PC-9 (cell line): ENCODE results near the gene ARHGEF12. TPM values are rescaled to one million over a fixed set of nuclear protein-coding genes. Genes with fewer than 3 reads are reported as not detected.

Experiments used
- BruUV-seq: library from RNA; stranded (reverse); fragments of 400-500 nt; replicated peaks from 2 replicates; lab custom pipeline; 2021; lab: Mats Ljungman, UMichigan
- CTCF ChIA-PET: fragments of 300-600 bp; sonication (Branson Sonifier 250); formaldehyde crosslinking; loops from one replicate; lab custom pipeline; 2022; ENCODE audit warnings: antibody characterized with exemption; lab: Charles Lee
- POLR2A ChIA-PET: fragments of 300-600 bp; sonication (Branson Sonifier 250); formaldehyde crosslinking; loops from one replicate; lab custom pipeline; 2022; ENCODE audit warnings: antibody characterized with exemption; ENCODE audit not compliant: unreplicated experiment; lab: Charles Lee
- DNase-seq, 2 experiments: peaks; one replicate each; pipeline versions ENCODE4 v3.0.0 to v3.0.0-alpha.2; 2015 to 2022; ENCODE audit warnings: mixed read lengths in 1 of 2
- H2AFZ ChIP-seq: fragments of 200-600 bp; sonication (generic); 2 replicates; pipeline ENCODE4 v1.8.1; 2017; ENCODE audit warnings: antibody characterized with exemption
- H3F3A ChIP-seq: fragments of 200-600 bp; sonication (generic); 2 replicates; pipeline ENCODE4 v1.8.1; 2017; ENCODE audit warnings: antibody characterized with exemption, mild to moderate bottlenecking, low read depth; ENCODE audit not compliant: insufficient read depth
- H3K27ac ChIP-seq: fragments of 200-600 bp; sonication (generic); 2 replicates; pipeline ENCODE4 v1.6.1; 2016; ENCODE audit warnings: mixed run types
- H3K27me3 ChIP-seq: fragments of 200-600 bp; sonication (generic); 2 replicates; pipeline ENCODE4 v1.6.1; 2016; ENCODE audit warnings: low read depth, mixed run types; ENCODE audit not compliant: insufficient read depth
- H3K36me3 ChIP-seq: fragments of 200-600 bp; sonication (generic); 2 replicates; pipeline ENCODE4 v1.6.1; 2016; ENCODE audit warnings: low read depth, mixed run types
- H3K4me1 ChIP-seq: fragments of 200-600 bp; sonication (generic); replicated peaks from 2 replicates; pipeline ENCODE4 v1.6.1; 2016; ENCODE audit warnings: mixed run types; ENCODE audit not compliant: insufficient read depth
- H3K4me2 ChIP-seq: fragments of 200-600 bp; sonication (generic); 2 replicates; pipeline ENCODE4 v1.6.1; 2017; ENCODE audit warnings: mixed run types
- H3K4me3 ChIP-seq: fragments of 200-600 bp; sonication (generic); 2 replicates; pipeline ENCODE4 v1.6.1; 2016; ENCODE audit warnings: mixed run types
- H3K79me2 ChIP-seq: fragments of 200-600 bp; sonication (generic); 2 replicates; pipeline ENCODE4 v1.6.1; 2017; ENCODE audit warnings: low read depth, mixed run types
- H3K9me2 ChIP-seq: fragments of 200-600 bp; sonication (generic); 2 replicates; pipeline ENCODE4 v1.8.1; 2017; ENCODE audit warnings: mild to moderate bottlenecking; ENCODE audit not compliant: insufficient read depth
- H3K9me3 ChIP-seq: fragments of 200-600 bp; sonication (generic); 2 replicates; pipeline ENCODE4 v1.8.1; 2016; ENCODE audit warnings: low read depth; ENCODE audit not compliant: insufficient read depth
- H4K20me1 ChIP-seq: fragments of 200-600 bp; sonication (generic); 2 replicates; pipeline ENCODE4 v1.8.1; 2017; ENCODE audit not compliant: insufficient read depth
- CTCF ChIP-seq: fragments of 200-600 bp; sonication (generic); conservative IDR thresholded peaks from 2 replicates; pipeline ENCODE4 v1.6.1; 2017; ENCODE audit warnings: mixed run types, antibody characterized with exemption, mild to moderate bottlenecking, moderate library complexity
- EZH2 ChIP-seq: fragments of 200-600 bp; sonication (generic); IDR thresholded peaks from 2 replicates; pipeline ENCODE4 v1.8.0; 2017; ENCODE audit warnings: antibody characterized with exemption, low read depth
- intact Hi-C: fragments of 100-400 bp; cut with micrococcal nuclease; formaldehyde crosslinking; loops from one replicate; pipeline ENCODE4 v1.10.0; 2022; ENCODE audit not compliant: unreplicated experiment
- total RNA-seq: library from RNA; stranded (reverse); gene quantifications from 2 replicates; pipeline ENCODE4 v1.2.3, GENCODE V29; 2021

ARHGEF12 gene
- total RNA-seq, 1 experiment from 2014 or later = 76.5 TPM

- POLR2A ChIA-PET = no interaction called here
- no peak overlapping the region for H3K4me3 ChIP-seq
- CTCF ChIA-PET = no interaction called here
- no TSS peak for BruUV-seq
- H3F3A ChIP-seq = no peaks in the 10 kb centered on the region
- no peaks in the 10 kb centered on the region for H3K36me3 ChIP-seq
- H3K27ac ChIP-seq = no peak overlapping the region
- TF ChIP-seq CTCF = no peak
- TF ChIP-seq EZH2 = no peak
- H3K4me1 ChIP-seq = no peaks in the 10 kb centered on the region
- H3K4me2 ChIP-seq = no peak overlapping the region
- intact Hi-C loops = no loop called here
- H3K27me3 ChIP-seq = peaks cover 54% of the 10 kb centered on the region
- no peak overlapping the region for H2AFZ ChIP-seq
- H3K9me3 ChIP-seq = 0 out of 2 replicates have a peak, but pooled peaks cover 7% of the 10 kb centered on the region
- no peak for DNase-seq
- no peaks in the 10 kb centered on the region for H4K20me1 ChIP-seq
- H3K9me2 ChIP-seq = no peaks in the 10 kb centered on the region
- no peaks in the 10 kb centered on the region for H3K79me2 ChIP-seq
Observed at GRCh38 chr11:120537996-120538395, 201.8 kb downstream of the ARHGEF12 start.

- Histone ChIP-seq H2AFZ (no peak overlapping the region), H3K9me3 (0 out of 2 replicates have a peak, but pooled peaks cover 7% of the 10 kb centered on the region), H3K4me1 (no peaks in the 10 kb centered on the region), H3K27ac (no peak overlapping the region), H3K4me3 (no peak overlapping the region), H3K4me2 (no peak overlapping the region), H3K27me3 (peaks cover 47% of the 10 kb centered on the region), H4K20me1 (no peaks in the 10 kb centered on the region), H3K36me3 (no peaks in the 10 kb centered on the region), H3F3A (no peaks in the 10 kb centered on the region), H3K79me2 (no peaks in the 10 kb centered on the region), H3K9me2 (no peaks in the 10 kb centered on the region)
- intact Hi-C loops = no loop called here
- DNase-seq = no peak
- TF ChIP-seq CTCF = no peak
- TF ChIP-seq EZH2 = no peak
- ChIA-PET POLR2A (no interaction called here), CTCF (no interaction called here)
- no TSS peak for BruUV-seq
Observed at GRCh38 chr11:120538707-120539106, 202.5 kb downstream of the ARHGEF12 start.

Other genes starting within 250 kb of the ARHGEF12 start
- gene TRIM29, start 198.3 kb upstream of the ARHGEF12 start, total RNA-seq = 208 and 293 TPM in 2 replicates
- 45.6 and 66.1 TPM in 2 replicates for gene OAF, start 125.4 kb upstream of the ARHGEF12 start, total RNA-seq
- 2.3 and 2.9 TPM in 2 replicates for gene POU2F3, start 96.3 kb upstream of the ARHGEF12 start, total RNA-seq
- 6.0 and 7.7 TPM in 2 replicates for gene TLCD5, start 11.1 kb upstream of the ARHGEF12 start, total RNA-seq
- gene GRIK4, start 175.3 kb downstream of the ARHGEF12 start, total RNA-seq = not detected in 2 replicates